ENCODE data around the gene ACTR1A.
A peak's percentile ranks its signal among the peaks of the same experiment; 100 is the strongest.

Gene ACTR1A

GRCh38 chr10:102479651-102480050 lies 22.9 kb downstream of the ACTR1A start:
- no peaks in the 10 kb centered on the region for H3K27me3 Mint-ChIP-seq
- H3K27ac Mint-ChIP-seq: no peak overlapping the region
- H3K9me3 Mint-ChIP-seq (ENCODE audit: low read depth): no peaks in the 10 kb centered on the region
- H3K4me1 Mint-ChIP-seq (ENCODE audit: low read depth): peaks cover 19% of the 10 kb centered on the region
- H3K36me3 Mint-ChIP-seq: no peaks in the 10 kb centered on the region
- no peak overlapping the region for H3K4me3 Mint-ChIP-seq

GRCh38 chr10:102476466-102477141 lies 25.9 kb downstream of the ACTR1A start:
- no peak overlapping the region for H3K4me3 Mint-ChIP-seq
- no peaks in the 10 kb centered on the region for H3K36me3 Mint-ChIP-seq
- H3K27ac Mint-ChIP-seq: peak overlapping the region; percentile 83
- no peaks in the 10 kb centered on the region for H3K27me3 Mint-ChIP-seq
- H3K9me3 Mint-ChIP-seq (ENCODE audit: low read depth): no peaks in the 10 kb centered on the region
- peaks cover 39% of the 10 kb centered on the region for H3K4me1 Mint-ChIP-seq (ENCODE audit: low read depth)

GRCh38 chr10:102475451-102476040 lies 27.0 kb downstream of the ACTR1A start:
- H3K27ac Mint-ChIP-seq: no peak overlapping the region
- H3K36me3 Mint-ChIP-seq: no peaks in the 10 kb centered on the region
- H3K4me3 Mint-ChIP-seq: no peak overlapping the region
- H3K4me1 Mint-ChIP-seq (ENCODE audit: low read depth): peaks cover 39% of the 10 kb centered on the region
- no peaks in the 10 kb centered on the region for H3K9me3 Mint-ChIP-seq (ENCODE audit: low read depth)
- no peaks in the 10 kb centered on the region for H3K27me3 Mint-ChIP-seq

- H3K4me1 Mint-ChIP-seq (ENCODE audit: low read depth): peaks cover 33% of the 10 kb centered on the region
- no peaks in the 10 kb centered on the region for H3K36me3 Mint-ChIP-seq
- H3K4me3 Mint-ChIP-seq: peak overlapping the region; percentile 30
- H3K27ac Mint-ChIP-seq: peak overlapping the region; percentile 91
- no peaks in the 10 kb centered on the region for H3K9me3 Mint-ChIP-seq (ENCODE audit: low read depth)
- no peaks in the 10 kb centered on the region for H3K27me3 Mint-ChIP-seq
Observed at GRCh38 chr10:102473445-102474331, 28.8 kb downstream of the ACTR1A start.

GRCh38 chr10:102470579-102471546 lies 31.6 kb downstream of the ACTR1A start:
- Mint-ChIP-seq H3K4me3 (no peak overlapping the region), H3K27ac (no peak overlapping the region), H3K4me1 (ENCODE audit: low read depth) (peaks cover 24% of the 10 kb centered on the region), H3K27me3 (no peaks in the 10 kb centered on the region), H3K9me3 (ENCODE audit: low read depth) (no peaks in the 10 kb centered on the region), H3K36me3 (no peaks in the 10 kb centered on the region)

GRCh38 chr10:102468683-102469082 lies 33.8 kb downstream of the ACTR1A start:
- no peak overlapping the region for H3K4me3 Mint-ChIP-seq
- H3K9me3 Mint-ChIP-seq (ENCODE audit: low read depth): no peaks in the 10 kb centered on the region
- no peaks in the 10 kb centered on the region for H3K36me3 Mint-ChIP-seq
- peaks cover 13% of the 10 kb centered on the region for H3K4me1 Mint-ChIP-seq (ENCODE audit: low read depth)
- H3K27ac Mint-ChIP-seq: no peak overlapping the region
- no peaks in the 10 kb centered on the region for H3K27me3 Mint-ChIP-seq

GRCh38 chr10:102467971-102468438 lies 34.5 kb downstream of the ACTR1A start:
- Mint-ChIP-seq H3K4me3 (no peak overlapping the region), H3K4me1 (ENCODE audit: low read depth) (peaks cover 11% of the 10 kb centered on the region), H3K36me3 (no peaks in the 10 kb centered on the region), H3K9me3 (ENCODE audit: low read depth) (no peaks in the 10 kb centered on the region), H3K27me3 (no peaks in the 10 kb centered on the region), H3K27ac (no peak overlapping the region)

GRCh38 chr10:102467318-102467717 lies 35.2 kb downstream of the ACTR1A start:
- Mint-ChIP-seq H3K4me1 (ENCODE audit: low read depth) (peaks cover 12% of the 10 kb centered on the region), H3K27ac (no peak overlapping the region), H3K4me3 (no peak overlapping the region), H3K27me3 (no peaks in the 10 kb centered on the region), H3K36me3 (no peaks in the 10 kb centered on the region), H3K9me3 (ENCODE audit: low read depth) (no peaks in the 10 kb centered on the region)

GRCh38 chr10:102465466-102465865 lies 37.0 kb downstream of the ACTR1A start:
- Mint-ChIP-seq H3K4me3 (no peak overlapping the region), H3K27ac (no peak overlapping the region), H3K9me3 (ENCODE audit: low read depth) (no peaks in the 10 kb centered on the region), H3K4me1 (ENCODE audit: low read depth) (peaks cover 28% of the 10 kb centered on the region), H3K27me3 (no peaks in the 10 kb centered on the region), H3K36me3 (no peaks in the 10 kb centered on the region)

- no peak overlapping the region for H3K4me3 Mint-ChIP-seq
Observed at GRCh38 chr10:102463983-102464382, 38.5 kb downstream of the ACTR1A start.

GRCh38 chr10:102462512-102463054 lies 39.9 kb downstream of the ACTR1A start:
- Mint-ChIP-seq H3K27ac (no peak overlapping the region), H3K4me3 (peak overlapping the region; percentile 95), H3K36me3 (no peaks in the 10 kb centered on the region), H3K4me1 (ENCODE audit: low read depth) (peaks cover 28% of the 10 kb centered on the region), H3K27me3 (no peaks in the 10 kb centered on the region), H3K9me3 (ENCODE audit: low read depth) (no peaks in the 10 kb centered on the region)

More at GRCh38 chr10:102463983-102464382, 38.5 kb downstream of the ACTR1A start:
- Mint-ChIP-seq H3K27me3 (no peaks in the 10 kb centered on the region), H3K36me3 (no peaks in the 10 kb centered on the region), H3K9me3 (ENCODE audit: low read depth) (no peaks in the 10 kb centered on the region), H3K27ac (no peak overlapping the region), H3K4me1 (ENCODE audit: low read depth) (peaks cover 28% of the 10 kb centered on the region)

- Mint-ChIP-seq H3K4me3 (peak overlapping the region; percentile 95), H3K27ac (peak overlapping the region; percentile 88), H3K4me1 (ENCODE audit: low read depth) (peaks cover 28% of the 10 kb centered on the region), H3K27me3 (no peaks in the 10 kb centered on the region), H3K36me3 (no peaks in the 10 kb centered on the region), H3K9me3 (ENCODE audit: low read depth) (no peaks in the 10 kb centered on the region)
Observed at GRCh38 chr10:102461187-102462054, 41.1 kb downstream of the ACTR1A start.

GRCh38 chr10:102460836-102461186 lies 41.7 kb downstream of the ACTR1A start:
- Mint-ChIP-seq H3K27ac (peak overlapping the region; percentile 88), H3K9me3 (ENCODE audit: low read depth) (no peaks in the 10 kb centered on the region), H3K36me3 (no peaks in the 10 kb centered on the region), H3K4me1 (ENCODE audit: low read depth) (peaks cover 28% of the 10 kb centered on the region), H3K4me3 (peak overlapping the region; percentile 95), H3K27me3 (no peaks in the 10 kb centered on the region)

Measured in activated naive CD8-positive, alpha-beta T cell (primary cell).